IPS-18a (cell line): ENCODE measurements around the gene TBC1D7.

ENCODE experiments used
- H3K27ac ChIP-seq: one replicate; pipeline ENCODE4 v1.5.1; 2013; ENCODE audit warnings: low read length
- H3K27me3 ChIP-seq: one replicate; pipeline ENCODE4 v1.6.1; 2013; ENCODE audit warnings: mild to moderate bottlenecking, low read length; ENCODE audit not compliant: control insufficient read depth, insufficient read depth
- H3K36me3 ChIP-seq: one replicate; pipeline ENCODE4 v1.6.1; 2013; ENCODE audit warnings: low read depth, low read length; ENCODE audit not compliant: control insufficient read depth
- H3K4me1 ChIP-seq: one replicate; pipeline ENCODE4 v1.6.1; 2013; ENCODE audit warnings: low read depth, low read length; ENCODE audit not compliant: control insufficient read depth
- H3K4me3 ChIP-seq: one replicate; pipeline ENCODE4 v1.5.1; 2013; ENCODE audit warnings: low read length
- H3K9ac ChIP-seq: one replicate; pipeline ENCODE4 v1.6.1; 2013; ENCODE audit warnings: mild to moderate bottlenecking, low read length, moderate library complexity
- H3K9me3 ChIP-seq: one replicate; pipeline ENCODE4 v1.6.1; 2013; ENCODE audit warnings: low read depth, low read length; ENCODE audit not compliant: control insufficient read depth

Gene TBC1D7

GRCh38 chr6:13368079-13368730, 39.9 kb upstream of the TBC1D7 start:
- Histone ChIP-seq H3K4me3 (peak overlapping the region; percentile 3), H3K27me3 (no peaks in the 10 kb centered on the region), H3K27ac (no peak overlapping the region), H3K9me3 (no peaks in the 10 kb centered on the region), H3K4me1 (peaks cover 14% of the 10 kb centered on the region), H3K9ac (no peak overlapping the region), H3K36me3 (no peaks in the 10 kb centered on the region)

- H3K4me3 ChIP-seq: no peak overlapping the region
- no peaks in the 10 kb centered on the region for H3K36me3 ChIP-seq
- no peak overlapping the region for H3K27ac ChIP-seq
- peaks cover 14% of the 10 kb centered on the region for H3K4me1 ChIP-seq
- no peak overlapping the region for H3K9ac ChIP-seq
- no peaks in the 10 kb centered on the region for H3K27me3 ChIP-seq
- H3K9me3 ChIP-seq: no peaks in the 10 kb centered on the region
Observed at GRCh38 chr6:13367396-13367795, 39.1 kb upstream of the TBC1D7 start.

- Histone ChIP-seq H3K9me3 (no peaks in the 10 kb centered on the region), H3K9ac (no peak overlapping the region), H3K4me1 (peaks cover 14% of the 10 kb centered on the region), H3K36me3 (no peaks in the 10 kb centered on the region), H3K27ac (no peak overlapping the region), H3K4me3 (no peak overlapping the region), H3K27me3 (no peaks in the 10 kb centered on the region)
Observed at GRCh38 chr6:13365320-13365719, 37.0 kb upstream of the TBC1D7 start.

GRCh38 chr6:13364842-13365241, 36.5 kb upstream of the TBC1D7 start:
- H3K36me3 ChIP-seq: no peaks in the 10 kb centered on the region
- H3K9ac ChIP-seq: no peak overlapping the region
- no peak overlapping the region for H3K4me3 ChIP-seq
- H3K9me3 ChIP-seq: no peaks in the 10 kb centered on the region
- H3K4me1 ChIP-seq: peaks cover 14% of the 10 kb centered on the region
- H3K27me3 ChIP-seq: no peaks in the 10 kb centered on the region
- no peak overlapping the region for H3K27ac ChIP-seq

- no peak overlapping the region for H3K4me3 ChIP-seq
- H3K9me3 ChIP-seq: no peaks in the 10 kb centered on the region
- no peak overlapping the region for H3K27ac ChIP-seq
- H3K27me3 ChIP-seq: no peaks in the 10 kb centered on the region
- no peaks in the 10 kb centered on the region for H3K36me3 ChIP-seq
- peaks cover 8% of the 10 kb centered on the region for H3K4me1 ChIP-seq
- H3K9ac ChIP-seq: no peak overlapping the region
Observed at GRCh38 chr6:13362412-13362811, 34.1 kb upstream of the TBC1D7 start.

- no peaks in the 10 kb centered on the region for H3K27me3 ChIP-seq
- peaks cover 11% of the 10 kb centered on the region for H3K4me1 ChIP-seq
- H3K4me3 ChIP-seq: no peak overlapping the region
- H3K9me3 ChIP-seq: no peaks in the 10 kb centered on the region
- H3K9ac ChIP-seq: no peak overlapping the region
- H3K36me3 ChIP-seq: no peaks in the 10 kb centered on the region
- H3K27ac ChIP-seq: no peak overlapping the region
Observed at GRCh38 chr6:13360671-13361540, 32.6 kb upstream of the TBC1D7 start.

- no peak overlapping the region for H3K27ac ChIP-seq
- no peaks in the 10 kb centered on the region for H3K36me3 ChIP-seq
- no peaks in the 10 kb centered on the region for H3K9me3 ChIP-seq
- H3K27me3 ChIP-seq: no peaks in the 10 kb centered on the region
- no peak overlapping the region for H3K9ac ChIP-seq
- no peak overlapping the region for H3K4me3 ChIP-seq
- H3K4me1 ChIP-seq: peaks cover 11% of the 10 kb centered on the region
Observed at GRCh38 chr6:13359287-13359686, 30.9 kb upstream of the TBC1D7 start.

GRCh38 chr6:13358511-13358910, 30.2 kb upstream of the TBC1D7 start:
- H3K27me3 ChIP-seq: no peaks in the 10 kb centered on the region
- no peaks in the 10 kb centered on the region for H3K36me3 ChIP-seq
- H3K4me3 ChIP-seq: no peak overlapping the region
- peaks cover 11% of the 10 kb centered on the region for H3K4me1 ChIP-seq
- no peak overlapping the region for H3K9ac ChIP-seq
- no peak overlapping the region for H3K27ac ChIP-seq
- no peaks in the 10 kb centered on the region for H3K9me3 ChIP-seq

GRCh38 chr6:13357551-13358075, 29.3 kb upstream of the TBC1D7 start:
- no peak overlapping the region for H3K9ac ChIP-seq
- no peak overlapping the region for H3K27ac ChIP-seq
- H3K36me3 ChIP-seq: no peaks in the 10 kb centered on the region
- H3K4me3 ChIP-seq: no peak overlapping the region
- H3K9me3 ChIP-seq: no peaks in the 10 kb centered on the region
- H3K4me1 ChIP-seq: peaks cover 11% of the 10 kb centered on the region
- no peaks in the 10 kb centered on the region for H3K27me3 ChIP-seq

GRCh38 chr6:13355999-13356785, 27.9 kb upstream of the TBC1D7 start:
- no peak overlapping the region for H3K4me3 ChIP-seq
- H3K9me3 ChIP-seq: no peaks in the 10 kb centered on the region
- peaks cover 11% of the 10 kb centered on the region for H3K4me1 ChIP-seq
- H3K27me3 ChIP-seq: no peaks in the 10 kb centered on the region
- H3K27ac ChIP-seq: no peak overlapping the region
- H3K36me3 ChIP-seq: no peaks in the 10 kb centered on the region
- no peak overlapping the region for H3K9ac ChIP-seq
